ENCODE results near the gene STRN4.

Gene STRN4

DNA sequence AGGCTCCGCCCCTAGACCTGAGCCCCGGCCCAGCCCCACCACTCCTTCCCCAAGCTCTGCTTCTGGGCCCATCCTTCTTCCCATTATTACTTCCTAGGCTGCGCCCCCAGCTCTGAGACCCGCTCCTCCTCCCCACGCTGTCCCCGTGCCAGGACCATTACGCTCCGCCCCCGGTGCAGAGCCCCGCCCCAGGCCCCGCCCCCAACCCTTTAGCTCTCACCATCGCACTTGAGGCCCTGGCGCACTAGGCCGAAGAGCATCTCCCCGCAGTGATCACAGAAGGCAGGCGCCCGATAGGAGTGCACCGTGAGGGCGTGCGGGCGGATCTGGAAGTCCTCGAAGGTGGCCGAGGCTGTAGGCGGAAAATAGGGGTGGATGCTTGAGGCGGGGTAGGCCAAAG, 35.6 kb downstream of the STRN4 start:
- TF ChIP-seq, protein P1, sequence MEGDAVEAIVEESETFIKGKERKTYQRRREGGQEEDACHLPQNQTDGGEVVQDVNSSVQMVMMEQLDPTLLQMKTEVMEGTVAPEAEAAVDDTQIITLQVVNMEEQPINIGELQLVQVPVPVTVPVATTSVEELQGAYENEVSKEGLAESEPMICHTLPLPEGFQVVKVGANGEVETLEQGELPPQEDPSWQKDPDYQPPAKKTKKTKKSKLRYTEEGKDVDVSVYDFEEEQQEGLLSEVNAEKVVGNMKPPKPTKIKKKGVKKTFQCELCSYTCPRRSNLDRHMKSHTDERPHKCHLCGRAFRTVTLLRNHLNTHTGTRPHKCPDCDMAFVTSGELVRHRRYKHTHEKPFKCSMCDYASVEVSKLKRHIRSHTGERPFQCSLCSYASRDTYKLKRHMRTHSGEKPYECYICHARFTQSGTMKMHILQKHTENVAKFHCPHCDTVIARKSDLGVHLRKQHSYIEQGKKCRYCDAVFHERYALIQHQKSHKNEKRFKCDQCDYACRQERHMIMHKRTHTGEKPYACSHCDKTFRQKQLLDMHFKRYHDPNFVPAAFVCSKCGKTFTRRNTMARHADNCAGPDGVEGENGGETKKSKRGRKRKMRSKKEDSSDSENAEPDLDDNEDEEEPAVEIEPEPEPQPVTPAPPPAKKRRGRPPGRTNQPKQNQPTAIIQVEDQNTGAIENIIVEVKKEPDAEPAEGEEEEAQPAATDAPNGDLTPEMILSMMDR (conservative IDR thresholded peaks at IDR 0.05; ENCODE audit: low read length) = no peak
- H3K4me3 ChIP-seq (ENCODE audit: low read length) = no peak overlapping the region
- DNase-seq (ENCODE audit: low read depth) = no peak

DNA sequence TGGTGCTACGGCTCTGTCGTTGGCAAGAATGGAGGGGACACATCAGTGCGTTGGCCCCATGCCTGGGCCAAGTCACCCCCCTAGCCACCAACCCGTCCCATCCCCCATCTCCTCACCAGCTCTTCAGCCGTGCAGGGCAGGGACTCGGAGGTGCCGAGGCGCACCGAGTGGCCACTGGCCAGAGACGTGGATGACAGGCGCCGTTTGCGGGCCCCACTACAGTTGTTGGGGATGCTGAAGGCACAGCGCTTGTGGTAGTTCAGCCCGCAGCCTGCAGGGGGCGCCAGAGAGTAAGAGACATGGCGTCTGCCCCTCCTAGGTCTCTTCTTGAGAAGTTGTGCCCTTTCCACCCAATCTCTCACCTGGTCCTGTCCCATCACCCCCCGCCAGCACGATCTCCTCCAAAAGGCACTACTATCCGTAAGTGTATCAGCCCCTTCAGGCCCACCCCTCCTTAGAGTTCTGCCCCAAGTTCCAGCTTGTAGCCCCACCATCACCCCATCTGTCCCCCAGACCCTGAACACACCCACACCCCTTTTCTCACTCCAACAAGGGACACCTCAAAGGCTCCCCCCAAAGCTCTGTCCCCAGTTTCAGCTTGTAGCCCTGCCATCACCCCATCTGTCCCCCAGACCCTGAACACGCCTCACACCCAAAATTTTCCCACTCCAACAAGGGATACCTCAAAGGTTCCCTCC, 41.7 kb downstream of the STRN4 start:
- TF ChIP-seq, protein P1 (conservative IDR thresholded peaks at IDR 0.05; ENCODE audit: low read length) = peak; percentile 88
- DNase-seq (ENCODE audit: low read depth) = peak; percentile 33
- H3K4me3 ChIP-seq (ENCODE audit: low read length) = no peak overlapping the region

DNA sequence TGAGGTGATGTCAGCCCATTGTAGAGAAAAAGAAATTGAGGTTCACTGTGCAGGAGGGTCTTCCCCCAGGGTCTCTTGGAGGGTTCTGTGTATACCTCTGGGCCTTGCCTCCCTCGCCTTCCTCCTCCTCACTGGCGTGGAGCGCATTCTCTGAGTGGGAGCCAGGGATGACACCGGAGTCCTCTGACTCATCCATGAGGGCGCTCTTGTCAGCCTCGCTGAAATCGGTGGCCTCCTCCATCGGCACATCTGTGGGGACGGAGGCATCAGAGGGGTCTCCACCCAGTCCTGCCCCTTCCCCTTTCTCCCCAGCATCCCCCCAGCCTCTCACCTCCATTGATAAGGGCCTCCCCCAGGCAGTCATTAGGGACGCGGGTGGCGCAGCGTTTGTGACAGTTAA, 45.5 kb downstream of the STRN4 start:
- TF ChIP-seq, protein P1 (conservative IDR thresholded peaks at IDR 0.05; ENCODE audit: low read length) = no peak
- no peak overlapping the region for H3K4me3 ChIP-seq (ENCODE audit: low read length)
- DNase-seq (ENCODE audit: low read depth) = no peak

DNA sequence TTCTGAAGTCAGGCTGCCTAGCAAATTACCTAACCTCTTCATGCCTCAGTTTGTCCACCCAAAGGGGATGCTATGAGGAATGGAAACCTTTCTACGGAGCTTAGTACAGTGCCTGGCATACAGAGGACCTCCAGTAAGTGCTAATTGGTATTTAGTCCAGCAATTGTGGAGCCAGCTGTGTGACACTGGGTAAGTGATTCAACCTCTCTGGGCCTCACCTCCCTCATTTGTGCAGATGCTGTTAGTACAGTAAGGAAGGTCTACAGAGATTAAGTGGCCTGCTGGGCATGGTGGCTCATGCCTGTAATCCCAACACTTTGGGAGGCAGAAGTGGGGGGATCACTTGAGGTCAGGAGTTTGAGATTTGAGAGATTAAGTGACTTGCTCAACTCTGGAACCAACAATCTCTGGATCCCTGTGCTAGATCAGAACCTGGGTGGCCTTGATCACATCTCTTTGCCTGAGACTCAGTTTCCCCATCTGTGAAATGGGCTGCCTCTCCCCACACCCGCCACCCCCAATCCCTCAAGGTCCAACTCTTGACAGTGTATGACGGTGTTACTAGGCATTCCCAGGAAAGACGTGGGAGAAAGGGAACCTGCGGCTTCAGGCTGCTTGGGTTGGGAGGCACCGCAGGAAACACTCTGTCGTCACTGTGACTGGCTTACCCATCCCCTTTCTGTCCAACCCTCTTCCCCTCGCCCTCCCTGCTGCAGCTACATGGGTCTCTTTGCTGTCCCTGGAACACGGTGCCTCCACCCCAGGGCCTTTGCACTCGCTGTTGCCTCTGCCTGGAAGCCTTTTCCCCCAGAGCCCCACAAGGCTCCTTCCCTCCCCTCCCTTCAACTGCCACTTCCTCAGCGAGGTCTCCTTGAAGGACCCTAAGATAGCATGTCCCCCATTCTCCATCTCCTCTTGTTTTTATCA, 47.6 kb downstream of the STRN4 start:
- DNase-seq (ENCODE audit: low read depth) = no peak
- no peak overlapping the region for H3K4me3 ChIP-seq (ENCODE audit: low read length)
- TF ChIP-seq, protein P1 (conservative IDR thresholded peaks at IDR 0.05; ENCODE audit: low read length) = no peak

DNA sequence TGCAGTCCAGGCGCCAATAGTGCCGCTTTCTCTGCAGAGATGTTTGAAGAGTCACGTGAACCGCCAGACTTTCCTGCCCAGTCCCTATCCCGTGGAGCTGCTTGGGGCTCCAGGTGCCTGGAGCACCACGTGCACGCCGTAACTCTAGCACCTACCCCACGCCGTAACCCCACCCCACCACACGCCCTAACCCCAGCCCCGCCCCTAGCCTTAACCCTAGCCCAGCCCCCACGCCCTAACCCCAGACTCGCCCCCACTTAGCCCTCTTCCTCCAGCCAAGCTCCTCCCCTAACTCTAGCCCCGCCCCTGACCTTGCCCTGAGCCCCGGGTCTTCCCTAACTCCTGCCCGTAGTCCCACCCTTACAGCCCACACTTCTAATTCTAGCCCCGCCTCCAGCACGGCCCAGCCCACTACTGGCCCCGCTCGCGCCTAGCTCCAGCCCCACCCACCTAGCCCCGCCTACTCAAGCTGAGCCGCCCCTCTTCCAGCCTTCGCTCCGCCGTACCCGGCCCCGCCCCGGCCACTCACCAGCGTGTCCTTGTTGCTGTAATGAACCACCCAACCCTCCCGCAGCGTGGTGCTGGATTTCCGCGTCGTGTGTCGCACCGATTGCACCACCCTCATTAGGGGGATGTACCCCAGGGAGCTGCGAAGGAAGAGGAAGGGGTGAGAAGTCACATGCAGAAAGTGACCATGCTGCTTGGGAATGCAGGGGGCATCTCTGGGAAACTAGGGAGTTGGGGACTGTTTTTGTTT, 48.9 kb downstream of the STRN4 start:
- TF ChIP-seq, protein P1 (conservative IDR thresholded peaks at IDR 0.05; ENCODE audit: low read length) = no peak
- no peak overlapping the region for H3K4me3 ChIP-seq (ENCODE audit: low read length)
- peak; percentile 70 for DNase-seq (ENCODE audit: low read depth)

DNA sequence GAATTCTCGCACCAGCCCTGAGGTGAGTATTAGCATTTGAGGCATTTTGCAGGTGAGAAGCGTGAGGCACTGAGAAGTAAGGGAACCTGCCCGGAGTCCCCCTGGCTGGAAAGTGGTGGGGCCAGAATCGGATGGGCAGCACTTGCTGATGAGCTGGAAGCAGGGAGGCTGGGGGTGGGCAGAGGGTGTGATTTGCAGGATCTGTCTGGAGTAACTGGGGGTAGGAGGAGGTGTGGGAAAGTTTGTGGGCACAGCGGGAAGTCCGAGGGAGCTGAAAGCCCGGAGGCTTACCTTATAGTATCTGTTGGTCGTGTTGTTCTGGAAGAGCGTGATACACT, 49.4 kb downstream of the STRN4 start:
- no peak for DNase-seq (ENCODE audit: low read depth)
- H3K4me3 ChIP-seq (ENCODE audit: low read length) = no peak overlapping the region
- TF ChIP-seq, protein P1 (conservative IDR thresholded peaks at IDR 0.05; ENCODE audit: low read length) = no peak
